Measurements from ENCODE around the gene CEP128.

CEP128 gene

DNA sequence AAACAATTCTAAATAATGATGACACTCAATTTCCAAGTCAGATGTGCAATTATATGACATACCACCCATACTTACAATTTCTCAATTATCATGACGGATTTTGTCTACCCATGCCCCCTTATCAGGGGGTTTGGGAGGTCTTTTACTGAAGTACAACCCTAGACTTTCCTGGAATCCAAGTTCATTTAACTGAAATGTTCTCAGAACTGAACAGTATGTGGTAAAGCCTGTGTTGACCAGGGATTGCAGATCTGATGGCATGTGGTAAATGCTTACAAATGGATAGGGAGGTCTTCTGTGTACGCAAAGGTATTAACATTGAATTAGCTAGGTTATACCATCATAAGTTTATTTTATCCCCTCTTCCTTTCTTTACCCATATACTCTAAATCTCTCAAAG, 281.8 kb downstream of the CEP128 start:
- no peak for ATAC-seq

DNA sequence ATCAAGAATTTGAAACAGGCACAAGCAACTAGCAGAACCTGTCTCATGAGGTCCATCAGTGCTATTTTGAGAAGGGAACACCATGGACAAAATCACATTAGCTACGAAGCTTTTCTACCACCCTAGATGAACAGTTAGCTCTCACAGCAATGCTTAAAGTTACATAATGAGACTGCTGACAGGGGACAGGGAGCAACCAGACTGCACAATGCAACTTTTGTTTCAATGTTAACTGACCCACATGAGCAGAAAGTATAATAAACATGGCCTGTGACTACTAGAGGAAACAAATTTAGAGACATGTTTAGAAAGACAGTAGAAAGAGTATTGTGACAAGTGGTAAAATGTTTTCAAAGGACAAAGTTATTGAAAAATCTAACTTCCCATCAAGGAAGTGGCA, 282.8 kb downstream of the CEP128 start:
- ATAC-seq = no peak

DNA sequence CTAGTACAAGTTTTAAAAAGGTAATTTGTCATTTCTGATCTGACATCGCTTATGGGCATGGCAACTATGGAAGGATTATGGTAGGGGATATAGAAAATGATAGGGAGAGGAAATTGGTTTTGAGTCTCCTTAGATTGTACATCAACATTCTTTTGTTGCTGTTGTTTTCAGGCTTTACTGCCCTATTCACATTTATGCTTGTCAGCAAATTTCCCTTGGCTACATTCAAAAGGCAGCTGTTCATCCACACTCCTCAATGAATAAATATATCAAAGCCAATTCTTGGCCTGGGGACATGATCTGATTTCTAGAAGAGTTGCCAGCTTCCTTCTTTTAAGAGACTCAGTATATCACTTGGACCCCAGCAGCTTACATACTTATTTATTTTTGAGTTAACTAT, 283.4 kb downstream of the CEP128 start:
- ATAC-seq = no peak

DNA sequence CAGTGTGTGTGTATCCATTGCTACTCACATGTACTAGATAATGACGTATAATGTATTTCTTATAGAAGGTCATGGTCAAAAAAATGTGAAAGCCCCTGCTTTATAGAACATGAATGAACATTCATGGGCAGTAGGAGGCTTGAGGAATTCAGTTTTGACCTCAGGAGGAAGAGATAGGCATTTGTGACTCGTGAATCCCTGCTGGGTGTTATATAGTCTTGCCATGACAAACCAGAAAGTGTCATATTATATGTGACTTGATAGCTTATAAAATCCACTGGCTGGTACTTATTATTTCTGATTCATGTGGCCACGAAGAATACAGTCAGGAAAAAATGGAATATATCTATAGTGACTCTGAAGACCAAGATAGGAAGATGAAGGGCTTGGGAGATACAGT, 287.6 kb downstream of the CEP128 start:
- no peak for ATAC-seq

DNA sequence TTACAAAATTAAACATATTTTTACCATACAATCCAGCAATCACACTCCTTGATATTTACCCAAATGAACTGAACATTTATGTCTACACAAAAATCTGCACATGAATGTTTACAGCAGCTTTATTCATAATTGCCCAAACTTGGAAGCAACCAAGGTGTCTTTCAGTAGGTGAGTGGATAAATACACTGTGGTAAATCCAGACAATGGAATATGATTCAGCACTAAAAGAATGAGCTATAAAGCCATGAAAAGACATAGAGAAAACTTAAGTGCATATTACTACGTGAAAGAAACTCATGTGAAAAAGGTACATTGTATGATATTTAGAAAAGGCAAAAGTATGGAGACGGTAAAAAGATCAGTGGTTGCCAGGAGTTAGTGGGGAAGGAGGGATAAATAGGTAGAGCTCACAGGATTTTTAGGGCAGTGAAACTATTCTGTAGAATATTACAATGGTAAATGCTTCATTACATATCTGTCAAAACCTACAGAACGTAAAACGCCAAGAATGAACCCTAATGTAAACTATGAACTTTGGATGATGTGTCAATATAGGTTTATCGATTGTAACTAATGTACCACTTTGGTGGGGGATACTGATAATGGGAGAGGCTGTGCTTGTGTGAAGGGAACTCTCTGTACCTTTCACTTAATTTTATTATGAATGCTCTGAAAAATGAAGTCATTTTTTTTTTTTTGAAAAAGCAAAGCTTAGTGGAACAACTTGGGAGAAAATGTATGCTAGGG, 295.7 kb downstream of the CEP128 start:
- ATAC-seq = no peak

DNA sequence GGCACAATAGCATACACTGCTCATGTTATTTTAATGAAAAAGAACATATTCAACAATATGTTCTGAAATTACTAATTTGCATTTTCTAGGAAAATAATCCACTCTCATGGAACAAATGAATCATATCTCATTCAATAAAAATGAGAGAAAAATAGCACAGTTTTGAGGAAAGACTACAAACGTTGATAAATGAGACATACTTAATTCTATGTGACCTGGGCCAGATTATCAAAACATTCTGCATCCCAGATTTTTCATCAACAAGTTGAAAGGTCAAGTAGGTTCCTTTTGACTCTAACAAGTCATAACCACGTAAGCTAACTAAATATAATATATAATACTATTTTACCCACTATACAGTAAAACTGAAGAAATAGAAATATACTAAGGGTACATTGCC, 296.7 kb downstream of the CEP128 start:
- ATAC-seq = no peak

DNA sequence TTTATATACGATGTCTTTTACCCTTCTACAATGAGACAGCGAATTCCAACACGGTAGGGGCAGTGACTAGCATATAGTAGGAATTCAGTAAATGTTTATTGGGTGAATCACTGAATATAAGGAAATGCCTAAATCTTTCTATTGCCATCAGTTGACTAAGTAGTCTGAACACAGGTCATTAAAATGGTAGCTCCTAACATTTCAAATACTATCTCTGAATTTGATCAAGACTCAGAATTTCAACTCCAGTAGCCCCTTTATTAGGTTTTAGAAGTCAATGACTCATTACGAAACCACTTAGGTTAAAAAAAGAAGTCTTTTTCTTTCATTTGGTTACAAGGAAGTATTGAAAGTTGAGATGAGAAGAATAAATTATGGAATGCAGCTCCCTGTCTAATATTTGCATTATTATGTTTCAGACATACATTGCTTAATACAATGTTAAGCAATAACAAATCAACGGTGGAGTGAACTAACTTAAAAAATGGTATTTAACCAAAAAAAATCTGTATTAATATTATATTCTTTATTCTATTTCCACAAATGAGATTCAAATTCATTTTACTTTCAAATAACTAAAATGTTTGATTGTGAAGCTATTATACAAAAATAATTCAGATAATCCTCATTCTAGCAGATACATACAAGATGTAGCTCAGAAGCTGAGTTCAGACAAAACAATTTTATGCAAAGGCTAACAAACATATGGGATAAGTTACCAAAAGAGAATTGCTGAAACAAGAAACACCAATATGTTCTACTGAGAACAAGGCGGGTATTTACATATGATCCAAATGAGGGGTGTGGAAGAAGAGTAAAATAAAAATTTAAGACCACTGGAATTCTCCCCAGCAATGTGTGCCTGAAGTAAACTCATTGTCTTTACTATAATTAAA, 302.7 kb downstream of the CEP128 start:
- no peak for ATAC-seq

DNA sequence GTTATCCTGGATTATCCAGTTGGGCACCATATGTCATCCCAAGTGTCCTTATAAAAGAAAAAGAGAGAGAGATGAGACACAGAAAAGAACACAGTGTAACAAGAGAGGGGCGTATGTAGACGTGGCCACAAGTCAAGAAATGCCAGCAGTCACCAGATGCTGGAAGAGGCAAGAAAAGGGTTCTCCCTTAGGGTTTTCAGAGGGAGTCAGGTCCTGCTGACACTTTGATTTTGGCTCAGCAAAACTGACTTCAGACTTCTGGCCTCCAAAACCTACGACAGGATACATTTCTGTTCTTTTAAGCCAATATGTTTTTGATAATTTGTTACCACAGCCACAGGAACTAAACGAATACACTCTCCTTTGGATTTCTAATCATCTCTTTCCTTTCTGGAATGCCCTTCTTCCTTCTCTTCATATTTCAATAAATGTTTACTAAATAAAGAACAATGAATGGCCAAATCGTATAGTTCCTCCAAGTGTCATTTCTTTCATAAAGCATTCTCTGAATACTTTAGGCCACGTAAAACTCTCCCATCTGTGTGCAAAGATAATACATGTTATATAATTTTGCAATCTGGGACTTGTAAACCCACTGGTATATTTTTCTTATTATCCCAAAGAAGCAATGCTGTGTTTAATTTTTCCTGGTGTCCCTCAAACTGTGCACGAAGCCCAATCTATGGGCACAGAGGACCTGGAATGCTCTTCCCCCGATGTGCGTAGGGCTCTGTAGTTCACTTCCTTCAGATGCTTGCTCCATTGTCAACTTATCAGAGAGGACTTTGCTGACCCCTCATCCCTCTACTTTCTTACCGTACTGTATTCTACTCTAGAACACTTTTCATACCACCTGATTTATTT, 303.6 kb downstream of the CEP128 start:
- no peak for ATAC-seq

DNA sequence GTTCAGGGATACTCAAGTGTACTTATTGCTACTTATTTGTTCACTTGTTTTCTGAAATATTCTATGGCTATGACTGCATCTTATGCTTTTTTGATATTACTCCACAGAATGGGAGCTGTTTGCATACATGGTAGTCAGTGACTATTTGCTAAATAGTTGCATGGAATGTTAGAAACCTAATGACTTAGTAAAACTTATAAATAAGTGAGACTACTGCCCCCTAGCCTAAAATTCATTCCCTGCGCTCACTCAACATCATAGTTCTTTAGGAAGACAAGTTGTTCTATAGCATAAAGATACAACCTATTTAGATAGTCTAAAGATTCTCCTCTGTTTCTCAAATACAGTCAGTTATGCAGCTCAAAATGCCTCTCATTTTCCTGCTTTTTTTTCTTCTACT, 305.5 kb downstream of the CEP128 start:
- ATAC-seq = no peak

DNA sequence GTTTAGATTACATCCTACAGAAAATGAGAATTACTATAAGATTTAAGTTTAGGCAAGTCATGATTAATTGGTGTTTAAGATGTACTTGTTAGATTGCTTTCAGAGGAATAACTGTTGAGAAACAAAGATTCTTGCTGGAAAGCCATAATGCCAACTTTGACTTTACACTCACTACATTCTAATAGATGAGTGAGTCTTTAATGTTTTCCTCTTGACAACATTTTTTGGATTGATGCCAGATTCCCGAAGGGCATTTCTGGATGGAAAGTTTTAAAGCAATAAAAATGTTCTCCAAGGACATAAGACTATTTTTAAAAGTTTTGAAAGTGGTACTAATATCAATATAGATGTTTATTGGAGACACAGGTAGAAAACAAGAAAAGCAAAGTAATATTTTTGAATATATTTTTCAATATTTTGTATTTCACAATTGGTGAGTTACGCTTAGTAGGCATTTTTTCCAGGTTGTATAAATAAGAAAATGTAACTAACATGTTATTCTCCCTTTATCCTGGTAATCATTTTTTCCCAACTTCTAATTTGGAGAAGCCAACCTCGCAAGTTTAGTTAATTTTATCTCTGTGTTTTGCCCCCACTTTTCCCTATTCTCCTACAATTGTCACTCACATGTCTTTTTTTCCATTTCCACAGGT, 307.3 kb downstream of the CEP128 start:
- ATAC-seq = no peak

DNA sequence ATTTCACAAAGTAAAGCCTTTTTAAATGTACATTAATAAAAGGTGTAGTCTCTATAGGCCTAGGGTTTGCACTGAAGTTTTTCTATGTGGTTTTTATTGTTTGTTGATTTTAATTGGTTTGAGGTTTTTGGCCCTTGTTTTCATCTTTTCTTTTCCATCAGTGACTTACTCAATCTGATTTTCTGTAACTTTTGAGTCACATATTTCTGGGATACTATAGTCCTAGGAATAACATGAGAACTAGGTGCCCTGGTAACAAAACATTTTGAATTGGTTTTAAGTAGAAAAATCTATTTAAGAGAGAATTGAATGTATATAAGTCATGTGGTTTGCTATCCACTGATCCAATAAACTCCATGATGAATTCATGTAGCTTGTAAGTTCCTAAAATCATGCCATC, 311.9 kb downstream of the CEP128 start:
- ATAC-seq = no peak

DNA sequence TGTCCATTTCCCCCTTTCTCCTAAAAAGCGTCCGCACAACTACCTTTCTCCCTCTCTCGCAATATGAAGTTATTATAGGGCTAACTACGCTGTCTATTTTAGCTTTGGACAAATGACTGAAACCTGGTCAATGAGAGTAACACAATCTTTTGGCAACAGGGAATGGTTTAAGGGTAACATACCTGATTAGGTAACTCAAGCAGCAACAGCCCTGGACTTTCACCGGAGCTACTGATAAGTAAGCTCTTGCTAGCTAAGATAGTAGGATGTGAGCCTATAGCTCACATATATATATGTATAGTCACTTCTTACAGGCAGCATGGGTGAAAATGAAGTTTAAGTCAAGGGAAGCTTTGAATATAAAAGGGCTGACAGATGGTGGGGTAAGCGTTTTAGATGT, 313.0 kb downstream of the CEP128 start:
- no peak for ATAC-seq

DNA sequence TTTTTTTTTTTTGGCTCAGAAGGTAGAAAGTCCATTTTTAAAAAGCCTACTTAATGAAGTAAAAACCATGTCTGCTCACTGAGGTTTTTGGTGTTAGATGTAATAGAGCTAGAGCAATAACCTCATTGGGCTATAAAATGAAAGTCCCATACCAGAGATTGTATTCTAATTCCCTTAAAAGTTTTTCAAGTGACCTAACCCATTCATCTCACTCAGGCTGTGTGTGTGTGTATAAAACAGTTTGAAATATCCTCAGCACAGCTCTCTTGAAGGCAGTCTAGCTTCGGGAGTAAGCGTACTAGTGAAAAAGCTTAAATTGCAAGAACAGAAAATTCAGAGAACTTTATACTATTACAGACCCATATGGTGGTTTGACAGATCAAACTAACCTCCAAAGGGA, 313.8 kb downstream of the CEP128 start:
- ATAC-seq = no peak

DNA sequence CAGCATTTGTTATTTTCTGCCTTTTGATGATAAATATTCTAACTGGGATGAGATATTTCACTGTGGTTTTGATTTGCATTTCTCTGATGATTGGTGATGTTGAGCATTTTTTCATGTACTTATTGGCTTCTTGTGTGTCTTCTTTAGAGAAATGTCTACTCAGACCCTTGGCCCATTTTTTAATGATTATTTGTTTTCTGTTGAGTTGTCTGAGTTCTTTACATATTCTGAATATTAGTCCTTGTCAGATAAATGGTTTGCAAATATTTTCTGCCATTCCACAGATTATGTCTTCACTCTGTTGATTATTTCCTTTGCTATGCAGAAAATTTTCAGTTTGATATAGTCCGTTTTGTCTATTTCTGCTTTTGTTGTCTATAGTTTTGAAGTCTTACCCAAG, 317.0 kb downstream of the CEP128 start:
- ATAC-seq = no peak

DNA sequence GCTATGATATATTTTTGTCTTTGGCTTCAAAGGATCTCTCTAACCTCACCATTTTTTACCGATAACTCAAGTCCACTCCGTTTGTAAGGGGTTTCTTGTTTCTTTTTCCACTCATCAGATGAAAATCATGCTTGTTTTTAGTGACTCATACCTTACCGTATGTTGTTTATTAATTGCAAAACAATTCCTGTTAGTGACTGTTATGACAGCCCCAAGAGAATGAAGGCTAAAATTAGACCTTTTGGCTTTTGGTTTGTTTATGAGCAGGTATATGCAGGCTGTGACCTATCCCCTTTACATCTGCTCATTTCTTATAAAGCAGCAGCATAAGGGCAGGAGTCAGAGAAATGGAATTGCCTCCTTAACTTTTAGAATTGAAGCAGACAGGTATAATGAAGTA, 319.8 kb downstream of the CEP128 start:
- ATAC-seq = peak; percentile 41 to 59

DNA sequence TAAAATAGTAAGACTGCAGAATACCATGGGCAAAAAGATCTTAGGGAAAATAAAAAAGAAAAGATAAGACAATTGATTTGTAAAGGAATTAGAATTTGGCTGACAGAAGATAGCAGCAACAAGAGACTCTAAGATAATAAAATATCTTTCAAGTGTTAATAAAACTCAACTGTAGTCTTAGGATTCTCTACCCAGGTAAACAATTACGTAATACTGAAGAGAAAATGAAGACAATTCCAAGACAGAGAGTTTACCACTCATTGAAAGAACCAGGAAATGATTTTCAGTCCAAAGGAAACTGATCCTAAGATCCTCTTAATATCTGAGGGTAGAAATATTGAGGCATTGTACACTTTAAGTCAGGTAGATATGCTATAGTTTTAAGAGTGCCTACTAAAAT, 321.1 kb downstream of the CEP128 start:
- ATAC-seq = no peak

DNA sequence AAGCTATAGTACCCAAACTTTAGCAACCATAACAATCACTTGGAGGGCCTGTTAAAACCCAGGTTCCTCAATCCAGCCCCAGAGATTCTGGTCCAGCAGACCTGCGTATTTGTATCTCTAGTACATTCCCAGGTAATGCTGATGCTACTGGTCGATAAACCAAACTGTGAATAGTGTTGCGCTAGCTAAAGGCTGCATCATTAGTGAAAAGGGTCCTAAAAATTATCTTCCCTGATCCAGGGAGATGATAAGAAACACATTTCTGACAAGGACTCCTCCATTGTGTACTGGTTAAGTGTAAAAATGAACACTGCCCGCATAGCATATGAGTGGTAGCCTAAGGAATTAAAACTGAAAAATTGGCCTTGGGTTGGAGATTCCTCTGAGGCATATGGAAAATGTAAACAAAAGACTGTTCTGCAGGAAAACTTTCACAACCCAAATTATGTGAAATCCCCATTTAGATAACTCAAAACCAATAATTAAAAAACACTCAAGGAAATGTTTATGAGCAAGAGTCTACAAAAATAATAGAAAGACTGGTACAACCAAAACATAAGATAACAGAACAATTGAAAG, 322.7 kb downstream of the CEP128 start:
- ATAC-seq = no peak

DNA sequence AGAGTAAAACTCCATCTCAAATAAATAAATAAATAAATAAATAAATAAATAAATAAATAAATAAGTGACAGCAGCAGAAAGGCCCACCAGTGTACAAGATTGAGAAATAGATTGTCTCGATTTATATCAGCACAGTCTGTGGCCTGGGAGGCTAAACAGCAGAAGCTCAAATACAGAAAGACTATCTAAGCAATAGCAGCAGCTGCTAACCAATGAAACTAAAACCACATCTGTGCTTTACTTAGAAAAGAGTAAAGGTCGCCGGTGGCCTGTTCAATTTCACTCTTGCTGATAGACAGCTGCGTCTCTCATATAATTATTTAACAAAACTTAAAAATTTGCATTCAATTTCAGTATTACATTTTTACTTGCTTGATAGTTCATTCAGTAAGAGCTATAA, 325.7 kb downstream of the CEP128 start:
- no peak for ATAC-seq

DNA sequence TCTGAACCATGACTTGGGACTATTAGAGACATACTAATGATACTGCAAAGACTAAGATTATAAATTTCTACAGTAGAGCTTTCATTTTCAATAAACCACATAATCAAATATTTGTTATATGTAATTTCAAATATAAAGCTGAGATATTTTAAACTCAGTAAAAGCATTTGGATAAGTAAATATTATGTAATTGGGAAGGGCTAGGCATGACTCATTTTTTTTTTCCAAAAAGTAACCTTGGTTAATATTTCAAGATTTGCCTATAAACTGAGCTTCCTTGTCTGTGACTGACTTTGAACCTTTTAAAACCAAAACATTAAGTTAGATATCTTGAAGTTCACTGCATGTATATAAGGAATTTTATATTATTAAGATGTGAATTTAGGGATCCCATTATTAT, 332.5 kb downstream of the CEP128 start:
- ATAC-seq = no peak

DNA sequence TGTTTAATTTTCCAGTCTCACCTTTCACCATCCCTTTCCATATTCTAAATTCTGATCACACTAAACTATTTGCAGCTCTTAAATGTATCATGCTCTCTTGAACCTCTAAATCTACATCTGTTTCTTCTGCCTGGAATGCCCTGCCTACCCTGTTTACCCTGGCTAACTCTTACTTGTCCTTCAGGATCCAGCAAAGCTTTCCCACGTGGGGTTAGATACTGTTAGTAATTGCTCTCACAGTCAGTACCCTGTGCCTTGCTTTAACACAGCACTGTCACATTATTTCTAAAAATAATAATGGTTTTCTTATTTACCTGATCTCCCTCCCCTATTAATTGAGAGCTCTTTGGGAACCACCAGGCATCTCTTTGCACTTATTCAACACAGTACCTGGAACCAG, 333.0 kb downstream of the CEP128 start:
- ATAC-seq = no peak

DNA sequence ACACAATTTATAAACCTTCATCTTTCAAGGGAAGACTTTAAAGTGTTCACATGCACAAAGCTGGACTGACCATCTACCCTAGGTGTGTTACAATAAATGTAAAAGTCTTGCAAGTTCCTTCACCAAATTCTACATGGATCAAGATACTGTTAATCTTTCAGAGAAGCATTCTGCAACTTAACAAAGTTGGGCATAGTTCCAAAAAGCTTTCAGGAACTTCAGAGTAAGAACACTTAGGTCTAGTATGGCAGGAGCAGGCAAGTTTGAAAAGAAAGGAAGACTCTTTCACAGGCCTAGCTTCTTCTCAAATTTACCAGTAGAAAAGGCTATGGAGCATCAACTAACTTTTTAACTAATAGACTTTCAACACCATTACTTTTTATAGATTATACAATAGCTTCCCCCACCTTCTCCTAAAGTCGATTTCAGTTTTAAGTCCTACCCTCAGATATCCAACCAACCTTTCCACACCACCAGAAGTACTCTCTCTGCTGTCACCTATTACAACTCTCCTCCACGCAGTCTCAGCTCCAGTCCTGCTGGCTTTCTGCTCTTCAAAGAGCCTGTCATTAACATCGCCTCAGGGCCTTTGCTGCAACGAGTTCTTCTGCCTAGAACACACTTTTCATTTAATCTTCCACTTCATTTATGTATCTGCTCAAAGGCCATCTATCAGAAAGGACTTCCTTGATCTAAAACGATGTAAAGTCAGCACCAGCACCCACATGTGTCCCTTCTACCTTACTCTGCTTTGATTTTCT, 333.9 kb downstream of the CEP128 start:
- no peak for ATAC-seq

DNA sequence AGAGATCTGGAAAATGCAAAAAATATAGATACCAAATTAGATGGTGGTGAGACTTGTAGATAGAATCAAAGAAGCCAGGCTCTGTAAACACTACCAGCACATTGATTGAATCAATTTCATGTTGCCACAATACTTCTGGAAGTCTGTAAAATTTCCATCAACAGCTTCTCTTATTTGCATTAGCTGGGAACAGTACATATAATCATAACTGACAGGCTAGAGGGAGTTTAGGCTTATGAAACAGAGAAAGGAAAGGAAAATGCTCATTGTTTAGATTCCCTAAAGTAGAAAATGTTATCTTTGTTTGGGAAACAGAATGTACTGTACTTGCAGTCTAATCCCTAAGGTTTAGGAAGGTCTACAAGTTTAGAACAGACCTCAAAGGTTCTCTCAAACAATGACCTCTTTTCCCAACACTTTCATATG, 335.2 kb downstream of the CEP128 start:
- no peak for ATAC-seq
